GM12878 (cell line): ENCODE data around the gene SPATA31D3. TPM values are rescaled to one million over a fixed set of nuclear protein-coding genes. Genes with fewer than 3 reads are reported as not detected.

ENCODE experiments used
- ATAC-seq: fragments of 200-7000 bp; cut with Tn5 transposase; 3 replicates; pipeline ENCODE4 v1.9.1; 2020; ENCODE audit warnings: mild to moderate bottlenecking, moderate library complexity
- BruUV-seq: library from RNA; stranded (reverse); fragments of 400-500 nt; replicated peaks from 2 replicates; lab custom pipeline; 2021; lab: Mats Ljungman, UMichigan
- CTCF ChIA-PET: fragments of 300-600 bp; sonication (Branson Sonifier 250); formaldehyde crosslinking; extraction: SDS; loops from one replicate; lab custom pipeline; 2021; ENCODE audit warnings: inconsistent platforms; lab: Yijun Ruan, JAX
- POLR2A ChIA-PET: fragments of 350-600 bp; formaldehyde crosslinking; extraction: SDS; loops from one replicate; lab custom pipeline; 2021; ENCODE audit warnings: inconsistent platforms; lab: Charles Lee
- RAD21 ChIA-PET: fragments of 300-600 bp; sonication (Branson Sonifier 250); formaldehyde crosslinking; loops from one replicate; lab custom pipeline; 2023; ENCODE audit warnings: antibody characterized with exemption; ENCODE audit not compliant: unreplicated experiment; lab: Charles Lee
- SMC1A ChIA-PET: fragments of 300-600 bp; sonication (Branson Sonifier 250); formaldehyde crosslinking; loops from one replicate; lab custom pipeline; 2023; ENCODE audit not compliant: unreplicated experiment, uncharacterized antibody; lab: Charles Lee
- DNase-seq: peaks from one replicate; pipeline ENCODE4 v3.0.0-alpha.2; 2011; ENCODE audit warnings: low read depth, low spot score
- FAIRE-seq: peaks from 3 replicates; lab custom pipeline; 2011; peaks lifted over from hg19 to GRCh38; lab: Jason Lieb, UNC
- H2AFZ ChIP-seq: 2 replicates; pipeline ENCODE4 v1.6.0; 2011; ENCODE audit warnings: low read depth, low read length, control low read depth; ENCODE audit not compliant: control insufficient read depth
- H3K27ac ChIP-seq: 2 replicates; pipeline ENCODE4 v1.5.1; 2011; ENCODE audit warnings: control low read depth; ENCODE audit not compliant: control insufficient read depth, insufficient read depth
- H3K27me3 ChIP-seq, 2 experiments: replicated peaks in 1 of 2; 2 replicates each; pipeline versions ENCODE4 v1.6.0 to v1.6.1; 2011; ENCODE audit warnings: low read length in 1 of 2; ENCODE audit not compliant: control insufficient read depth in 2 of 2, insufficient read depth in 2 of 2
- H3K36me3 ChIP-seq, 2 experiments: 2 replicates each; pipeline ENCODE4 v1.5.1; 2011; ENCODE audit warnings: low read length in 1 of 2; ENCODE audit not compliant: control insufficient read depth in 2 of 2, insufficient read depth in 2 of 2
- H3K4me1 ChIP-seq: 2 replicates; pipeline ENCODE4 v1.6.1; 2011; ENCODE audit warnings: mild to moderate bottlenecking, low read length, moderate library complexity, mixed read lengths; ENCODE audit not compliant: control insufficient read depth, insufficient read depth
- H3K4me2 ChIP-seq: 2 replicates; pipeline ENCODE4 v1.6.0; 2011; ENCODE audit warnings: control low read depth; ENCODE audit not compliant: control insufficient read depth, insufficient read depth
- H3K4me3 ChIP-seq: fragments of 200-600 bp; sonication (generic); 2 replicates; pipeline ENCODE4 v1.5.1; 2016
- H3K79me2 ChIP-seq: 2 replicates; pipeline ENCODE4 v1.6.0; 2011; ENCODE audit warnings: low read length; ENCODE audit not compliant: control insufficient read depth, insufficient read depth
- H3K9ac ChIP-seq: 2 replicates; pipeline ENCODE4 v1.8.0; 2011; ENCODE audit warnings: low read length, control low read depth, mixed read lengths; ENCODE audit not compliant: control insufficient read depth, insufficient read depth
- H3K9me3 ChIP-seq: replicated peaks from 3 replicates; pipeline ENCODE4 v1.5.1; 2011; ENCODE audit warnings: mild to moderate bottlenecking, low read length; ENCODE audit not compliant: control insufficient read depth, insufficient read depth
- H4K20me1 ChIP-seq: 2 replicates; pipeline ENCODE4 v1.6.0; 2011; ENCODE audit not compliant: control insufficient read depth, insufficient read depth
- IRF4 ChIP-seq: IDR thresholded peaks from 2 replicates; pipeline ENCODE4 v1.6.1; 2011; ENCODE audit warnings: low read depth, low read length
- JUND ChIP-seq: IDR thresholded peaks from 2 replicates; pipeline ENCODE4 v1.6.1; 2012; ENCODE audit warnings: low read depth, mild to moderate bottlenecking, low read length, improper control_type of control experiment, moderate library complexity
- POLR2AphosphoS5 ChIP-seq: IDR thresholded peaks from 2 replicates; pipeline ENCODE4 v1.6.1; 2011; ENCODE audit warnings: mild to moderate bottlenecking, low read length, inconsistent platforms
- POU2F2 ChIP-seq: IDR thresholded peaks from 3 replicates; pipeline ENCODE4 v1.6.1; 2011; ENCODE audit warnings: low read depth, mild to moderate bottlenecking, low read length, borderline replicate concordance
- SPI1 ChIP-seq: IDR thresholded peaks from 2 replicates; pipeline ENCODE4 v1.6.1; 2011; ENCODE audit warnings: low read depth, mild to moderate bottlenecking, low read length, moderate library complexity, borderline replicate concordance; ENCODE audit not compliant: insufficient read depth
- ZNF622 ChIP-seq: fragments of 450-650 bp; IDR thresholded peaks from 2 replicates; pipeline ENCODE4 v1.6.1; 2017; ENCODE audit warnings: mild to moderate bottlenecking, inconsistent platforms
- WGBS: methylation state at CpG from one replicate; pipeline ENCODE4 v1.1.6; 2016; ENCODE audit warnings: low lambda C conversion rate; ENCODE audit not compliant: insufficient replicate concordance, insufficient coverage; ENCODE audit errors: missing lambda C conversion rate; 5-methylcytosine and 5-hydroxymethylcytosine counted together
- in situ Hi-C: fragments of 300-500 bp; cut with MboI; formaldehyde crosslinking; loops from 9 replicates; pipeline ENCODE4 v1.14.3; 2018; ENCODE audit warnings: mixed read lengths
- intact Hi-C: fragments of 100-400 bp; cut with micrococcal nuclease; formaldehyde crosslinking; loops from one replicate; pipeline ENCODE4 v1.14.2; 2022; ENCODE audit not compliant: unreplicated experiment
- polyA plus RNA-seq, 11 experiments: library from polyadenylated mRNA; depleted of rRNA in 4 of 11; unstranded in 6 of 11; stranded (reverse) in 5 of 11; fragments of >200 nt; fragmentation: Nextera tagmentation in 4 of 11; fragmentation: Illumina TruSeq in 1 of 11; extraction: Ambion mirVana in 4 of 11; extraction: Trizol in 1 of 11; gene quantifications; 1 replicate in 1 of 11; 2 replicates in 10 of 11; pipeline versions ENCODE4 v1.2.1 to v1.2.3, GENCODE V29; 2011 to 2016; ENCODE audit warnings: inconsistent platforms in 2 of 11, missing spikeins in 2 of 11, low read depth in 1 of 11
- total RNA-seq, 4 experiments: library from RNA; depleted of rRNA in 3 of 4; stranded (reverse); fragments of >200 nt in 3 of 4; fragmentation: Illumina TruSeq in 1 of 4; extraction: Trizol in 1 of 4; gene quantifications; 2 replicates each; pipeline versions ENCODE4 v1.2.1 to v1.2.3, GENCODE V29; 2013 to 2021
- TF ChIP-seq, protein P1 (sequence below): fragments of 450-650 bp; formaldehyde crosslinking; IDR thresholded peaks from 2 replicates; pipeline ENCODE4 v1.5.0; 2022; ENCODE audit warnings: mild to moderate bottlenecking, missing genetic modification characterization
- TF ChIP-seq, protein P2 (sequence below): fragments of 150-350 bp; IDR thresholded peaks from 2 replicates; pipeline ENCODE4 v1.6.1; 2014; ENCODE audit warnings: mild to moderate bottlenecking, low read depth, low read length

SPATA31D3 gene
- total and polyA plus RNA-seq, 10 of the 15 experiments (the other 5 are each of a cell fraction or from before 2014, with no cell fraction given) = not detected

DNA sequence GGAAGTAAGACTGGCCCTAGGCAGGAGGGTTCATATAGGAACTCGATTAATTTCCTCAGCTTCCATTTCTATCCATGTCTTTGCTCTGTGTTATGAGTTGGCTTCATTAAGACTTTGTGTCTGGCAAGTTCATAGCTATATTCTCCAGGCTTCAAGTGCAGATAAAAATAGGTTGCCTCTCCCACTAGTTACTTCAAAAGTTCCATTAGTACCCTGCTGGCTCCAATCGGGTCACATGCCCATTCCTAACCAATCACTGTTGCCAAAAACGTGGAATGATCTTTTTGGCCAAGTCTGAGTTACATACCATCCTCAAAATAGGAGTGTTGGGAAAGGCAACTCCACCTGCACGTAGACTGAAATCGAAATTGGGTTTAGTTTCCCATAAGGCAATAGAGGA is 31.5 kb downstream of the SPATA31D3 start:
- no TSS peak for BruUV-seq
- H3K9ac ChIP-seq = no peak overlapping the region
- no peak overlapping the region for H3K27ac ChIP-seq
- ChIA-PET RAD21 (no interaction called here), CTCF (no interaction called here)
- H3K4me3 ChIP-seq = no peak overlapping the region
- no peaks in the 10 kb centered on the region for H4K20me1 ChIP-seq
- in situ Hi-C loops = loop anchor here (25.0 kb wide), 1 partner anchor 88 kb away; no protein-coding TSS in a partner anchor
- no peak for ATAC-seq
- TF ChIP-seq JUND (no peak), POU2F2 (no peak), POLR2AphosphoS5 (no peak), ZNF622 (no peak), IRF4 (no peak), SPI1 (no peak)
- TF ChIP-seq, protein P1, sequence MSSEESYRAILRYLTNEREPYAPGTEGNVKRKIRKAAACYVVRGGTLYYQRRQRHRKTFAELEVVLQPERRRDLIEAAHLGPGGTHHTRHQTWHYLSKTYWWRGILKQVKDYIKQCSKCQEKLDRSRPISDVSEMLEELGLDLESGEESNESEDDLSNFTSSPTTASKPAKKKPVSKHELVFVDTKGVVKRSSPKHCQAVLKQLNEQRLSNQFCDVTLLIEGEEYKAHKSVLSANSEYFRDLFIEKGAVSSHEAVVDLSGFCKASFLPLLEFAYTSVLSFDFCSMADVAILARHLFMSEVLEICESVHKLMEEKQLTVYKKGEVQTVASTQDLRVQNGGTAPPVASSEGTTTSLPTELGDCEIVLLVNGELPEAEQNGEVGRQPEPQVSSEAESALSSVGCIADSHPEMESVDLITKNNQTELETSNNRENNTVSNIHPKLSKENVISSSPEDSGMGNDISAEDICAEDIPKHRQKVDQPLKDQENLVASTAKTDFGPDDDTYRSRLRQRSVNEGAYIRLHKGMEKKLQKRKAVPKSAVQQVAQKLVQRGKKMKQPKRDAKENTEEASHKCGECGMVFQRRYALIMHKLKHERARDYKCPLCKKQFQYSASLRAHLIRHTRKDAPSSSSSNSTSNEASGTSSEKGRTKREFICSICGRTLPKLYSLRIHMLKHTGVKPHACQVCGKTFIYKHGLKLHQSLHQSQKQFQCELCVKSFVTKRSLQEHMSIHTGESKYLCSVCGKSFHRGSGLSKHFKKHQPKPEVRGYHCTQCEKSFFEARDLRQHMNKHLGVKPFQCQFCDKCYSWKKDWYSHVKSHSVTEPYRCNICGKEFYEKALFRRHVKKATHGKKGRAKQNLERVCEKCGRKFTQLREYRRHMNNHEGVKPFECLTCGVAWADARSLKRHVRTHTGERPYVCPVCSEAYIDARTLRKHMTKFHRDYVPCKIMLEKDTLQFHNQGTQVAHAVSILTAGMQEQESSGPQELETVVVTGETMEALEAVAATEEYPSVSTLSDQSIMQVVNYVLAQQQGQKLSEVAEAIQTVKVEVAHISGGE (CRISPR knock-in tag) = no peak
- TF ChIP-seq, protein P2, sequence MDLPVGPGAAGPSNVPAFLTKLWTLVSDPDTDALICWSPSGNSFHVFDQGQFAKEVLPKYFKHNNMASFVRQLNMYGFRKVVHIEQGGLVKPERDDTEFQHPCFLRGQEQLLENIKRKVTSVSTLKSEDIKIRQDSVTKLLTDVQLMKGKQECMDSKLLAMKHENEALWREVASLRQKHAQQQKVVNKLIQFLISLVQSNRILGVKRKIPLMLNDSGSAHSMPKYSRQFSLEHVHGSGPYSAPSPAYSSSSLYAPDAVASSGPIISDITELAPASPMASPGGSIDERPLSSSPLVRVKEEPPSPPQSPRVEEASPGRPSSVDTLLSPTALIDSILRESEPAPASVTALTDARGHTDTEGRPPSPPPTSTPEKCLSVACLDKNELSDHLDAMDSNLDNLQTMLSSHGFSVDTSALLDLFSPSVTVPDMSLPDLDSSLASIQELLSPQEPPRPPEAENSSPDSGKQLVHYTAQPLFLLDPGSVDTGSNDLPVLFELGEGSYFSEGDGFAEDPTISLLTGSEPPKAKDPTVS = no peak
- TF ChIP-seq, all 136 proteins: peak for 0
- 5% methylated on average over 5 of the region's 5 CpGs for WGBS
- Histone ChIP-seq H3K79me2 (no peaks in the 10 kb centered on the region), H3K4me2 (no peak overlapping the region), H3K4me1 (no peaks in the 10 kb centered on the region), H3K27me3 (no peaks in the 10 kb centered on the region), H3K36me3 (no peaks in the 10 kb centered on the region), H2AFZ (no peak overlapping the region), H3K9me3 (no peaks in the 10 kb centered on the region)
- SMC1A ChIA-PET = no interaction called here
- no peak for FAIRE-seq
- POLR2A ChIA-PET = no interaction called here
- DNase-seq = no peak
- intact Hi-C loops = no loop called here
